Measurements from ENCODE around the gene SCD5.

The SCD5 gene

GRCh38 chr4:82584931-82585330 lies 213.7 kb downstream of the SCD5 start:
- no peak for DNase-seq

GRCh38 chr4:82583897-82584587 lies 214.6 kb downstream of the SCD5 start:
- DNase-seq: no peak

GRCh38 chr4:82579932-82580331 lies 218.7 kb downstream of the SCD5 start:
- no peak for DNase-seq

Measured in COR-L47 (cell line).